COLO668 (cell line): ENCODE results near the gene TMEM169.
"Not testable (repeated sequence)": the region's sequence is repeated elsewhere in the genome, so short reads cannot be mapped to it uniquely, and the experiment has no call there.

Experiments used
- DNase-seq: peaks from one replicate; lab custom pipeline; 2025; ENCODE audit not compliant: unreplicated experiment; lab: John Stamatoyannopoulos, UW

The TMEM169 gene

DNA sequence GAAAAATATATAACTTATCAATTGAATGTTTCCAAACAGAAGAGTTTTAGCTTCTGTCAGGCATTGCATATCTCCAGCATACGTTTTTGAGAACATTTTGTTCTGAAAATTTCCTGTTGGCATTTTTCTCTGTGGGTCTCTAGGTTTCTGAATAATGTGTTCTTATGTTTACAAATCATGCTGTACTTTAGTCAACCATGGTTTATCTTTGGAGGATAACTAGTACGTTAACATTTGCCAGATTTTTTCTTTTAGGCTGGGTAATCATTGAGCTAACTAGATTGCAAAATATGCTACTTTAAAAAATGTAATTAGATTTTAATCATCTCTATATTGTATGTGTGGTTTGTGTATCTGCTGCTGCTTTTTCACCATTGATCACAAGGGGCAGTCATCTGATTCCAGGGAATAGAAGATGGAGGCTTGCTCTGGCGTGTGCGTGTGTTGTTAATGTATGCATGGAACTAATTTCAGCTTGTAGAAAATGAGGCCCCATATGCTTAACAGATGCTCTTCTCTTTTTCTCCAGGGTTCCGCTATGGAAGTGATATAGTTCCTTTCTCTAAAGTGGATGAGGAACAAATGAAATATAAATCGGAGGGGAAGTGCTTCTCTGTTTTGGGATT lies 48.7 kb downstream of the TMEM169 start:
- no peak for DNase-seq

DNA sequence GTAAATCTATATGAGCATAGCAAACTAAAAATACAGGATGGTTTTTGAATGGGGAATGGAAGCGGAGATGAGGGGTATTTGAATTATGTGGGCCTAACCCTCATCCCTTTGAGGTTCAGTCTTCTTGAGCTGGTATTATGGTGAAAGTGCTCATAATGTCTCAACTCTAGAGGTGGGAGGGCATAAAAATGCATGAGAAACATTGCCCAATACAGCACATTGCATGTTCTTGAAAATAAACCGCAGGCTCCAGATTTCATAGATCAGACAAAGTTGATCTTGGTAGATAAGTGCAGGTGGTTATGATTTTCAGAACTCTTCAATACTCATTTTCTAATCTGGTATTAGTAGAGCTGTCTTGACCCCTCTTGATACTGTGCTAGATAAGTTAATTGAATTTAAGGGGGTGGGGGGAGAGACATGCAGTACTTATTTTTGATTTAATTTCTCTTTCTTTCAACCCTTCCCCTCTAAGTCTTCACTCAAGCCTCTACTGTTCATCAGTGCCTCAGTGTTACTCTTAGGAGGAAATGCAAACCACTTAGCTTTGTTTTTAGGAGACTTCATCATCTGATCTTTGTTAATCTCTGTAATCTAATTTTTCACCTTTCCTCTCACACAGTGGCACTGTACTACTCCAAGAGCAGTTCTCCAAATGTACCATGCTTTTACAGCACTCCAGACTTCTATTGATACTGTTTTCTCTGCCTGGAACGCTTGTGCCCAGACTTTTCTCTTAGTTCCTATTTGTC lies 49.6 kb downstream of the TMEM169 start:
- no peak for DNase-seq

DNA sequence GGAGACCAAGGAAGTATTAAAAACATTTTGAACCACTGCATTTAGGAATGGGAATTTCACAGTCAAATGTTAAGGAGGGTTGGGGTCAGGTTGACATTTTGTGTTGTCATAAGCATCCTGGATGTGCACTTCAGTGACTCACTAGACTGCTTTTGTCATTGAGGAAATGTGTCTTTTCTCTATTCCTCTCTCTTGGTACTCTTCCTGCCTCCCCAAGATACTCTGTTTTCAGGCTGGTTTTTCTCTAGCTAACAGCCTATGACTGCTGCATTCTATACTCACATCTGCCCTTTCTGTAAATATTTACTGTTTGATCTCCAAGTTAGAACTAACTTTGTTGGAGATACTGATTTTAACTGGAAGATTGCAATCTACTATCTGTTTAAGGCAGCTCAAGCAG lies 50.9 kb downstream of the TMEM169 start:
- DNase-seq = no peak

DNA sequence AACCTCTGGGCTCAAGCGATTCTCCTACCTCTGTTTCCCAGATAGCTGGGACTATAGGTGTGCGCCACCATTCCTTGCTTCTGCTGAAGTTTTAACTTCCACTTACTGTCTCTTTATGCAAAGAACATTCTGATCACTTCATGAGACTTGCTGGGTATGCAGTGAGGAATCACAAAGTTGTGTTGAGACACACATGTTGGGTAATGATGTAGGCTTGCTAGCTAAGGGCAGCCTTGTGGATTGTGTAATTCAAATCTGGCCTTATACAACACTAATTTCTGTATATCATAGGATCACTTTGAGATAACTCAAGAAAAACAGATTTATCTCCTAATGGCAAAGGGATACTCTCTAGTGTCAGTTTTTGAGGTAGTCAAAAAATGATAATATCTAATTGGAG lies 51.7 kb downstream of the TMEM169 start:
- no peak for DNase-seq

DNA sequence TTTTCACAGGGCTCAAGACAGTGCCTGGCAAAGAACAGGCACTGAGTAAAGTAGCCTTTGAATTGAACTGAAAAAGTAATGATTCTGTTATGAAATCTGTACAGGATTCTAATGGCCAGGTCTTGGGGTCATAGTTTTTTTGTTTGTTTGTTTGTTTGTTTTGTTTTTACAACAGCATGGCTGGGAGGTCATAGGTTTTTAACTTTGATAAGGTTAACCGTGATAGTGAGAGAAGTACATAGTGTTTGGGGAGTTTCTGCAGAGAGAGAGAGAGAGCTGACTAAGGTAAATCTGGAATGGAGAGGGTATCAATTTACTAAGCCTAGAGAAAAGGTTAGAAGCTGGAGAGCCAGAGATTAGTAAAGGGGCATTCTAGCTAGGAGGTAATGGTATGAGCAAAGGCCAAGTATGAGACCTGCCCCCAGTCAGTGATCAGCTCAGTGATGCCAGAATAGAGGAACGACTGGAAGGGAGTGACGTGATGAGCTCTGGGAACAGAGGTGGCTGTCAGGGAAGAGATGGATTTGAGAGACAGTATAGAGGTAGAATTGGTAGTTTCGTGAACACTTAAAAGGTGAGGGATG lies 53.3 kb downstream of the TMEM169 start:
- no peak for DNase-seq

DNA sequence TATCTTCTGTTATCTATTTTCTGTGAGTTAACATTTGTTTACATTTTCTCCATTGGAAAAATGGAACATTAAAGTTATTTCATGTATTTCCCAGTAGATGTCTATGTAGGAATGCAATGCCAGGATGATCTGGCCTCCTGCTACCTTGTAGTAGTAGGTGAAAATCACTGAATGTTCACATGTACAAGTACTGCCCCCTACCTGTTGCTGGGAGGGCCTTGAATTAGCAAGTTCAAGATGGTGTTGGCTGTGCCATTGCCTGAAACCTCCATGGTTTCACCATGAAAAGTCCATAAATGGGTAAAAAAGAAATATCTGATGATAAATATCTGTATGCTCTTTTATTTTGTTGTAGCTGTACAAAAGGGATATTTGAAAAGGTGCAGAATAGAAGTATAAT lies 58.2 kb downstream of the TMEM169 start:
- peak; percentile 3 for DNase-seq

DNA sequence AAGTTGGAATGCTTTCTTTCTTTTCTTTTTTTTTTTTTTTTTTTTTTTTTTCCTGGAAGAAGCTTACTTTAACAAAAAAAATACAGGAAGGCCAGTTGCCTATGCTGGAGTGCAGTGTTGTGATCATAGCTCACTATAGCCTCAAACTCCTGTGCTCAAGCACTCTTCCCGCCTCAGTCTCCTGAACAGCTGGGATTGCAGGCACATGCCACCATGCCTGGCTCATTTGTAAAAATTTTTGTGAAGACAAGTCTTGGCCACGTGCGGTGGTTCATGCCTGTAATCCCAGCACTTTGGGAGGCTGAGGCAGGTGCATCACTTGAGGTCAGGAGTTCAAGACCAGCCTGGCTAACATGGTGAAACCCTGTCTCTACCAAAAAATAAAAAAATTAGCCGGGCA lies 59.8 kb downstream of the TMEM169 start:
- not testable (repeated sequence) for DNase-seq

DNA sequence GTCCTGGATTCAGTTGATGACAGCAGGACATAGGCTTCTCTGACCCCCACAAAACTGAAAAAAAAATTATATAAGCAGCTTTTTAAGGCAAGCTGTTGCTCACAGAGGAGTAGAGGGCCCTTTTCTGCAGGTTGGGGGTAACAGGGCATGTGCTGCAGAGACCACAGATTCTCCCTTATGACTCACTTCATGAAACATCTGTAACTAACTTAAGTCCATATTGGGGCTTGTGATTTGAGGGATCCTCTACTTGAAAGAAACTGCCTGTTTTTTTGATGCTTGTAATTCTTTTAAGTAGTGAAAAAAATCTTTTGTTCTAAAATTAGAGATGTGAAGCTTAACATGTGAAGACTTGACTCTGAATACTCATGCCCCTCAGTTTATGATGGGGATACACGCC lies 60.8 kb downstream of the TMEM169 start:
- no peak for DNase-seq

DNA sequence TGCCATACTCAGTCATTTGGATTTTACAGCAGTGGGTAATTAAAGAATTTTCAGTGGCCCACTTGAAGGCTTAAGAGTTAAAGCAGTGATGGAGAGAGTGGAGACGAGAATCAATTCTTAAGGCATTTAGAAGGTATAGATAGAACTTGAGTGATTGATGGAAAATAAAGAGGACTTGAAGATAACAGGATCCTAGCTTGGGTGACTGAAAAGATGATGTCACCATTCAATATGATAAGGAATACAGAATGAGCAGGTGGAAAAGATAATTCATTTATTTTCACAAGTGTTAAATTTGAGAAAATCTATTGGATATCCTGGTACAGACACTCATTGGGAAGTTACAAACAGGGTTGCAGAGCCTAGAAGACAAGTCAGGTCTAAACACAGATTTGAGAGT lies 62.7 kb downstream of the TMEM169 start:
- no peak for DNase-seq

DNA sequence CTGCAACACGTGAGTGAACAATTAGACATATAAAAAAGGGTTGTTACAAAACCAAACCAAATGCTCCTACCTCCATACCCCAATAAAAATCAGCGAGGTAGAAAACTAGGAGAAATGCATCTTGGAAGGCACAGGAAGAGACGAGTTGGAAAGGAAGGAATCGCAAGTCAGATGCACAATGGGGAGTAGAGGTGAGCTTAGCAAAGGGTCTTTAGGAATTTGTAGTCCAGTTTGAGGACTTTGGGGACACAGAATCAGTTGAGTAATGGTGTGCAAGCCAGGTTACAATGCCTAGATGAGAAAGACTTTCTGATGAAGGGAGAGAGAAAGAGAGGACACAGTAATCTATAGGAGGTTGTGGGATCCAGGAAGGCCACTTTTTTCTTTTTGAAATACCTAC lies 63.1 kb downstream of the TMEM169 start:
- no peak for DNase-seq

DNA sequence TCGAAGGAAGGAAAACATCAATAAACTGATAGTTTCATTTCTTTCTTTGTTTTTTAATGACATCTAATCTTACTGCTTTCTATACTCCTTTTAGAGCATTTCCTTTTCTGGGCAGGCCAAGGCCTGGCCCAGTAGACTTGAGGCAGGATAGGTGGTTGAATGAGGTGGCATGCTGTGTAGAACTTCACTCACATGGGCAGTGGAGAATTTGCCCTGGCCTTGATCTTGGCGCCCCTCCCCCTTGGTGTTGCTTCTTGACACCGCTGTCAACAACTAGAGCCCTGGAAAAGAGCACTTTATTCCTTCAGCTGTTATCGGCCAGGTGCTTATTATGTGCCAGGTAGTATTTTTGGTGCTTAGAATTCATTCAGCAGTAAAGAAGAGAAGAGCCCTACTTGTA lies 64.9 kb downstream of the TMEM169 start:
- no peak for DNase-seq

DNA sequence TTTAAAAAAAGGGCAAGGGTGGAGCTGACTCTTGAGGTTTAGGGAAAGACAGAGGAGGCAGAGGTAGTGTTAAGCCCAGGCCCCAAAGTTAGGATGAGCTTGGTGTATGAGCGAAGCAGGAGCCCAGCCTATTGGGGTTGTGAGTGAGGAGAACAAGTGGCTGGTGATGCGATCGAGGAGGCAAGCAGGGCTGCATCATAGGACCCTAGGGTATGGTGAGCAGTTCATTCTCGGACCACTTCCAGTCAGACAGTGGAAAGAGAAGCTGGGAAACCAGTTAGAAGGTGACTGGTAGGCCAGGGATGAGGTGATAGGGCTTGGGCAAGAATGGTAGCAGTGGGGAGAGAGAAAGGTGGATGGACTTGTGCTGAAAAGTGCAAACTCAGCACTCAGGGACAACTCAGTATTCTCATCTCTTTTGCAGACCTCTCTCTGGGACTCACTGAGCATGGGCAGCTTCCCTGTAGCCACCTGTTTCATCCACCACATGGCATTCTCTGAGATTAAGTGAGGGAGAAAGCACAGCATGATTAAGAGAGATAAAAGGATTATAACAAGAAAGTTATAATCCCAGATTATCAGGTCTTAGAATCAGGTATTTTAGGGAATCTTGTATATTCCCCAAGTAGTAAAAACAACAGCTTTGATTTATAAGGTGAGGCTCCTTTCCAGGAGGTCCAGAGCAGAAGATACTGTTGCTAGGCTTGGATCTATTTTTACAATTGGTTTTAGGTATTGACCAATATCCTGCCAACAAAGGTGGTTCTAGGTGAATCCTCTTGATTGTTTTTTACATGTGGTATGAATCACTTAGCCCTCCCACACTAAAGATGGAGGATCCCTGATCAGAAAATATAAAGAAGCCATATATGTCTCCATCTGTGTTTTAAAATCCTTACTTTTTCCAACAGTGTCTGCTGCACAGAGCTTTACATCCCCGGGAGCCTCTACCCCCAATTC lies 65.7 kb downstream of the TMEM169 start:
- no peak for DNase-seq

DNA sequence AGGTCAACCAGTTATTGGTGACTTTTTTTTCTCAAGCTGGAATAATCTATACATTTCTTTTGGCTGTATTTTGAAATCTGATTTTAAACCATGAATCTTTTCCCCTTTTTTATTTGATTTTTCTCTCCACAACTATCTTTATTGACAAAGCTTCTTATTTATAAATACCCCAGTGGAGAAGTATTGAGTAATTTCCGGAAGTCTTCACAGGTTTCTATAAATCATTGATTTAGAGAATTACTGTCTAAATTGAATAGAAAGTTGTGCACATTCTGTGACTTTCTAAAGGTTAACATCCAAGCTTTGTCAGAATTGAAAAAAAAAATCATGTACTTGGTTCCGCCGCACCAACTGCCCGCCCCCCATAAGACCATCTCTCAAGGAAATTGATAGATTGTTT lies 67.3 kb downstream of the TMEM169 start:
- no peak for DNase-seq

DNA sequence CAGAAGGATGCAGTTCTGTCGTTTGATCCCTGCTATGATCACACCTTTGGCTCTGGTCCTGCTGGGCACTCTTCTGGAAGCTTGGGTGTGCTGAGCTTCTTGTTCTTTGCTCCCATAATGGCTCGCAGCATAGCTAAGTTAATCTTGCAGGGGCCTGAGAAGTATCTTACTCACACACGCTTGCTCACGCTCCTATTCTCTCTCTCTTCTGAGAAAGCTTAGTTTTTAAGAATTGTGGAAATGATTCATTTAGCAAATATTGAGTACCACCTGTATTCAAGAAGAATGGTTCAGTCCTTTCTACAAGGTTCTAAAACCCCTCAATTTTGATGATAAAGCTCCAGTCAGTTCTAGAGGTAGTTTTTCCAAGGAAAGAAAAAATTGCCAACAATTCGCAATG lies 68.0 kb downstream of the TMEM169 start:
- no peak for DNase-seq

DNA sequence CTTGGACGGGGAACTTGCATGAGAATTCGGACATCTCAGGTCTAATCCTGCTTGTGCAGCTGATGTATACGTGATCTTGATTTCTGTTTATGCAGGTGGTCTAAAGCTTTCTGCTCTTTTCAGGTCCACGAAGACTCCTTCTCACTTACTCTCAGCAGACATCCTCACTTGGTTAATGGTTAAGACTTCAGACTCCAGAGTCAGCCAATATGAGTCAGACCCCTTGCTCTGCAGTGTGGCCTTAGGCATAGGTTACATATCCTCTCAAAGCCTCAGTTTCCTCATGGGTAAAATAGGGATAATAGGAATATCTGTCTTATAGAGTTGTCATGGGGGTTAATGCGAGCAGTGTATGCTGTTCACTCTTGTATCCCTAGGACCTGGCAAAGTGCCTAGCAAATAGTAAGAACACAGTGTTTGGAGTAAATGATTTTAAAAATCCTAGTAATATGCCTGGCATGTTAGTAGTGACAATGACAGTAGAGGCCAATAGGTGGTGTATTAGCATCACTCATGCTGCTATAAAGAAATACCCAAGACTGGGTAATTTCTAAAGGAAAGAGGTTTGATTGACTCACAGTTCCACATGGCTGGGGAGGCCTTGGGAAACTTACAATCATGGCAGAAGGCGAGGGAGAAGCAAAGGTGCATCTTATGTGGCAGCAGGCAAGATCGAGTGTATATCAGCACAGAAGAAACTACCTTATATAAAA lies 69.8 kb downstream of the TMEM169 start:
- no peak for DNase-seq
